ENCODE measurements around the gene NACC2.

Gene NACC2

DNA sequence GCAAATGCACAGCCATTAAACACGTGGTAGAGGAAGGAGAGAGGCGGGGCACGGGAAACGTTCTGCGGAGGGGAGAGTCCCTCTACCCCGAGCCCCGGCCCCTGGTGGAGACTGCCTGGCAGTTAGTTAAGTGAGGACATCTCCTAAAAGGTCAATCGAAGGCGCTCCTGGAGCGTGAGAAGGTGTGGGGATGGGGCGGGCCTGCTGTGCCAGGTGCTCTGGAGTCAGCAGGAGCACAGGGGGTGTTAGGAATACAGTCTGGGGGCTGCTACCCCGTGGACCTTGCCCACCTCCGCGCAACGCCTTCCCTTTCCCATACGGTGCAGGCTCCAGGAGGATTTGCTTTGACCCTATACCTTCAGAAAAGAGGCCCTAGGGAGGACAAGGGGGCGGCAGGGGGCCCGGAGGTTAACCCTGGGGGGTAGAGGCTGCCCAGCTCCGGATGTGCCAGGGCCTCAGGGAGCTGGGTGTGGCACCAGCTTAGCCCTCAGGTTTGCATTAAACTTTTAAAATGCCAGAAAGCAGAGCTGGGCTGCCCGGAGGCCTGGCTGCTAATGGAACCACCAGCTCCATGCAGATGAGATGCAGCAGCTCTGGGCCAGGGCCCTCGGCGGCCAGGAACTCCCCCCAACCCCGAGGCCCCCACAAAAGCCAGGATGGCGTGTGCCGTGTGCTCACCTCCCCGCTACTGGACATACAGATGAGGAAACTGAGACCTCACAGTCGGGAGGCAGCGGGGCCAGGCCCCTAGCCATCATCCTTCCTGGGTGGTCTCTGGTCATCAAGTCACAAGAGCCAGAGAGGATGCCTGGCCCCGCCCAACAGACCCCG, 39.2 kb downstream of the NACC2 start:
- no peak for DNase-seq (ENCODE audit: low read depth)

DNA sequence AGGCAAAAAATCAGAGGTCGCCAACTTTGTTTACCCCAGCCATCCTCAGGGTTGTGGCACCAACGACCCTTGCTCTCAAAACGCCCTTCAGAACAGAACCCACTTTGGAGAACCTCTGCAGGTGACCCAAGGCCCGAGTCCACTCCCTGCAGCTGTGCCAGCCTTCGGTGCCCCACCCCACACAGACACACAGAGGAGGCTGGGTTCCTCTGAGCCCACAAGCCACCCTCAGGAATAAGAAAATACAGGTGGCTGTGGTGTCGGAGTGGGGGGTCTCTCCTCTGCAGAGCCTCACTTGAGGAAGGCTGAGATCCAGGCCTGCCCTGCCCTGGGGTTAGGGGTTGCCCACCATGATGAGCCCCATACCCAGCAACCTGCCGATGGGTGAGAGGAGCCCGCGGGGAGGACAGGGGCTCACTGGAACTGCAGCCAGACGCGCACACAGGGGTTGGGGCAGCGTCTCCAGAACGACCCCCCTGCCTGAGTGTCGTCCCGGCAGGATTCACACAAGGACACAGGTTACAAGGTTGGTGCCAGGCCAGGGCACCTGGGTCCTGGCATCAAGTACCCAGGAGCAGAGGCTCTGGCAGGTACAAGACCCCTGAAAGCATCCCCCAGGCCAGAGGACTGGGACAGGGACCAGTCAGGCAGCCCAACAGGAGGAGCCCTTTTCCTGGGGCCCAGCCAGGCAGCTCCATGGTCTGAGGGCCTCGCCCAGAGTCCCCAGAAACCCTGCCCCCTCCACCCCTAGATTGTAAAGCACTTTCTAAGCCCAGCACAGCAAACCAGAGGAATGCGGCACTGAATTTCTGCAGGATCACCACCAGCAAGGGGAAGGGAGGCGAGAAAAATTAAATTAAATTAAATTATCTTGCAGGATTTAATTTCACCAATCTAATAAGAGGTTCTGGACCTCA, 40.0 kb downstream of the NACC2 start:
- no peak for DNase-seq (ENCODE audit: low read depth)

DNA sequence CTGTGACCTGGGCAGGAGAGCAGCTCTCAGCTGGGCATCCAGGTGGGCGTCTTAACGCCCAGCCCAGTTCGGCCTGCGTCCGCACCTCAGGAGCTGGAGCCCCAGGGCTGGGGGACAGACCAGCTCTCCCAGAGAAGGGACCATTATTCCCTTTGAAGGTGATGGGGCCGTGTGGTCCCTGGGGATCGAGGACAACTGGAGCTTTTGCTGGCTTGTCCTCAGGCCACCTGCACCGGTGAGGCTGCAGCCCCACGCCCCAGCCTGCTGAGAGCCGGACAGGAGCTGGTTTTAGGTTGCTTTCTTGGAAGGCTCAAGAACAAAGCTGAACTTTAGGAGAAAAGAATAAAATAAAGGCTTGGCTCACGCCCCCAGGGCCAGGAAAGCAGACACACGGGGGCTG, 40.9 kb downstream of the NACC2 start:
- DNase-seq (ENCODE audit: low read depth): no peak

DNA sequence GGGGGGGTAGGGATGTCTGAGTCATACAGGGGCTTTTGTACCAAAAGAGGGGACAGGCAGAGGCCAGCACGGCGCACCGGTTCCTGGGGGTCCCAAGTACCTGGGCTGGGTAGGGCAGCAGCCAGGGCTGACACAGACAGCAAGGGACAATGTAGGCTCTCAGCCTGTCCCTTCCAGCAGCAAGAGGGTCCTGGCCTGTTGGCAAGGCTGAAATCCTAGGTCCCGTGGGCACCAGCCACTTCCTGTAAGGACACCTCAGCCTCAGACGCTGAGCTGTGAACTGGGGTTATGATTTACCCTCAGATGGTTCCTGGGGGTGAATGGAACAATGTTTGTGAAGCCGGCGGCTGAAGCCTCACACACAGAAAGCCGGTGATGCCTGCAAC, 41.3 kb downstream of the NACC2 start:
- no peak for DNase-seq (ENCODE audit: low read depth)

DNA sequence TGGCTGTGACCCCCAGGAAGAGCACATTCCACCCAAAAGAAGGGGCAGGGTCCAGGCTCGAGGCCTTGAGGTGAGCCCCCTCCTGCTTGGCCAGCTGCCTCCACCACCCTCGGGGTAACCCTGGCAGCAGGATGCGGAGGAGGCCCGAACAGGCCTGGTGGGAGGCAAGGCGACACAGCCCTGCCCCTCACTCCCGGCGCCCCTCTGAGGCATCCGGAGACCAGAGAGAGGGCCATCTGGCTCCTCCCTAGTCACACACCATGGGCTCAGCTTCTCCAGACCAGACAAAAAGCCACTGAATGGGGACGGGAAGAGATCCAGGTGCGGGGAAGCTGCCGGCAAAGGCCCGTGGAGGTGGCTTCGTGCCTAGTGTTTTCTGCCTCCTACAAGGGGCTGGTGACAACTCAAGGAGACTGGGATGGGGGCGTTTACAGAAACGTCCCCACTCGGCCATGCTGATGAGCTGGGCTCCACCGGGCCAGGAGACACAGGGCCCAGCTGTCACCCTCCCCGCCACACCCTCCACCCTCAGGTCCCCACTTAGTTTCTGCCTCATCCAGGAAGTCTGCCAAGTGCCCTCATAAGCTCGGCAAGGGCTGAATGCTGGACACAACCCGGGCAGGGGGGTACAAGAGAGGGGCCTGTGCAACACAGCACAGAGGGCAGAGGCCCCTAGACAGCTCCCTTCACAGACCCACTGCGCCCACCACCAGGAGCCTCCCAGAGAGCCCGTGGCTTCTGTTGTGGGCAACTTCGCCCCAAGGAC, 41.9 kb downstream of the NACC2 start:
- DNase-seq (ENCODE audit: low read depth): no peak

DNA sequence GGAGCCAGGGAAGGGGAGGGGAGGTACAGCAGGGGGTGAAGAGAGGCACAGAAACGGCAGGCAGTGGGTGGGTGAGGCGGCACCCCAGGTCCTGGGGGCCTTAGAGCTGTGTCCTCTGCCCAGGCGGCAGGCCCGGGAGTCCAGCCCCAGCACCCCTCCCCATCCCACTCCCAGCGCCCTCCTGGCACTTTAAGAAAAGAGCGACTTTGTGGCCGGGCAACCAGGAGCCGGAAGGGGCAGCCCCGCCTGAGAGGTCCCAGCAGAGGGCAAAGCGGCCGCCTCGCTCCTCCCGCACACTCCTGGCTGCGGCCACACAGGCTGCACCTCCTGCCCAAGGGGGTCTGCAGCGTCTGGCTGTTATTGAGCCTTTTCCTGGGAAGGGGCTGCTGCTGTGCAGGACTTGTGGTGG, 42.6 kb downstream of the NACC2 start:
- DNase-seq (ENCODE audit: low read depth): no peak

DNA sequence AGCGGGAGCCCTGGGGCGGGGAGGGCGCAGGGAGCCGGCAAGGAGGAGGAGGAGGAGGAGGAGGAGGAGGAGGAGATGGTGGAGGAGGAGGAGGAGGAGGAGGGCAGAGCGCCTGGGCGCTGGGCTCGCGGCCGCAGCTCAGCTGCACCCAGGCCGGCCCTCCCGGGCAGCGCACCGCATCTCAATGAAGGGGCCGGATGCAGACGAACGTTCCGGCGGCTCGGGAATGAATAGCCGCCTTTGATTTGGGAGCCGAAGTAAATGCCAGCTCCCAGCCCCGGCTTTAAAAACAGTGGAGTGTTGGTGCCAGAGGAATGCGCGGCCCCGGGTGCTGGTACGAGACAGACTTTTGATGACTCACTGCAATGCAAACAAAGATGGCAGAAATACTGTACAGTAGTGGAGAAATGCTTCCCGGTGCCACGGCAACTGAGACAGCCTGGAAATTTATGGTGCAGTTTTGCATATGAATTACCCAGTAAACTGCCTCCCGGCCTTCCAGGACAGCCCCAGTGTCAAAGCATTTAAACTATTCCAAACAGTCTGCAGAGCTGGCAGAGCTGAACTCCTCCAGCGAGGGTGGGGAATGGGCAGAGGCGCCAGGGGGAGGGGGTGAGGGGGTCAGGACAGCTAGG, 43.1 kb downstream of the NACC2 start:
- DNase-seq (ENCODE audit: low read depth): peak; percentile 86

DNA sequence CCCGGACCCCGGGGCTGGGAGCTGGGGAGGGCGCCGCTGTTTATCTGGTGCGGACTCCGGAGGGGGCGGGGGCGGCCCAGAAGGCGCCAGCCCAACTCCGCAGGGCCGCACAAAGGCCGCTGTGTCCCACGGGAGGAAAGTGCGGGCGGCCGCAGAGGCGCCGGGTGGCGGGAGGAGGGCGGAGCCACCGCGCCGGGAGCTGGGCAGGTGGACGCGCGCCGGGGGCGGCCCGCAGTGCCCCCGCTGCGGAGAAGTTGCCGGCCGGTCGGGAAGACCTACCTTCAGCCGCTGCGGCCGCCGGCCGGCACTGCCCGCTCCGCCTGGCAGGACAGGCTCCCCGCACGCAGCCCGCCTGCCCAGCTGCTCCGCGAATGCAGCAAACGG, 43.6 kb downstream of the NACC2 start:
- DNase-seq (ENCODE audit: low read depth): no peak

DNA sequence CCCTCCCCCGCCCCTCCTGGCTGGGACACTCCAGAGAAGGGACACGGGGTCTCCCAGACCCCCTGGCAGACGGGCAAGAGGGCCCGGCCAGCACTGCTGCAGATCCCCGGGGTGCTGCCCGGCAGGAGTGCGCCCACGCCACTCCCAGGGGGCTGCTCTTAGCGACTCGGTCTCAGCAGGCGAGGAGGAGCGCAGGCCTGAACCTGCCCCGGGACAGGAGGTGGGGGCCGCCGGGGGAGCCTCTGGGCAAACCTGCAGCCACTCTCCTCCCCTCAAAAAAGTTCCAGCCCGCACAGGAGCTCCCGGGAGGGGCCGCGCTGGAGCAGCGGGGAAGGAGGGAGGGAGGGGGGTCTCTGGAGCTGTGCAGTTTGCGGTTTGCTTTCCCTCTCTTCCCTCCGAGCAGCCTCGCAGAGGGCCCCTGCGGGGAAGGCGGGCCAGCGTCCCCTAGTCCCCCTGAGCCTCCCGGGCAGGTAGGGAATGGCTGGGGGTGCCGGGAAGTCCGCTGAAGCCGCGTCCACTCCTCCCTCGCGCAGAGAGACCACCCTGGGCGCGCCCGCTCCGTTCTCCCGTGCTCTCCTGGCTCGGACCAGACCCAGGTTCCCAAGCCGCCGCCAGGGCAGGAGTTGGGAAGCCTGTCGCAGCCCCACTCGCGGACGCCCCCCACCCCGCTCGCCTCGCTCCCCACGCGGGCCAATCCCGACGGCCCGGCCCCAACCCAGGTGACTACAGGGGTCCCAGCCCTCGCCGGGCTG, 44.2 kb downstream of the NACC2 start:
- DNase-seq (ENCODE audit: low read depth): no peak

DNA sequence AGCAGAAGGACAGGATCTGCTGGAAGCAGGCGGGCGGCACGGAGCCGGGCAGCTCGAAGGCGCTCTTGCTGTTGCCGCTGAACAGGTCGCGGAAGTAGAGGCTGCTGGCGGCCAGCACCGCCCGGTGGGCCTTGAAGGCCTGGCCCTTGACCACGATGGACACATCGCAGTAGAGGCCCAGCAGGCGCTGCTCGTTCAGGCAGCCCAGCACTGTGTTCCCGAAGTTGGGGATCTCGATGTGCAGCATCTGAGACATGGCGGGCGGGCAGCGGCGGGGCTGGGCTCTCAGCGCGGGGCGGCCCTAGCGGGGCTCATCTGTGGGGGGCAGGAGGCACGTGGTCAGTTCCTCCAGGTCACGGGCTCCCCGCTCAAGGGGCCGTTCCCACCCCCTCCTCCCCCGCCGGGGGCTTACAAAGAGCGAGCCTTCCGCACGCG, 44.8 kb downstream of the NACC2 start:
- no peak for DNase-seq (ENCODE audit: low read depth)

DNA sequence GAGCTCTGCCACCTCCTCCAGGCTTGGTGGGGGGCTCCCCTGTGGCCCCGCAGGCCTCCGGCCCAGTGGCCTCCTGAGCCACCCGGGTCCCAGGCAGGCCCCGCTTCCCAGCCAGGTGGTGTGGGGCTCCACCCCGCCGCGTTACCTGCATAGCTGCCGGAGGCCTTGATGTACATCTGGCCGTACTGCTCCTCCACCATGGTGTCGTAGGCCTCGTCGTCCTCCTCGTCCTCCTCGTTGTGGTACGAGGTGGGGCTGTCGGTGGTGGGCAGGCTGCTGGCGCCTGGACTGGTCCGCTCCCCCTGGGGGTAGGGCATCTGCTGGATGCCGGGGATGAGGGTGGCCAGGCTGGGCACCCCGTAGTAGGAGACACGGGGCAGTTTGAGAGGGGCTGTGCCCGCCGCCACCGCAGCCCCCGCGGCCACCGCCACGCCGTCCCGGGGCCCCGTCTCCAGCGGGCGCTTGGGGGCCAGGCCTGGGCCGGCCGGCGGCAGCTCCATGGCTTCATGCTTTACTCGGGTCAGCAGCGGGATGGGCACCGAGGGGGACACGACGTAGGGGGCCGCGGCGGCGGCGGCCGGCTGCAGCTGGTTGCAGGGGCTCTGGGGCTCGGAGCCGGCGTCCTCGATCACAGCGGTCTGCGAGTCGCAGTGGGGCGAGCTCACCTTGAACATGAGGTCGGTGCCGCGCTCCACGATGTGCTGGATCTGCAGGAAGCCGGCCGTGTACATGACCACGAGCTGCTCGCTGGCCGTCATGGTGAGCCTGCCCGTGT, 45.4 kb downstream of the NACC2 start:
- no peak for DNase-seq (ENCODE audit: low read depth)

DNA sequence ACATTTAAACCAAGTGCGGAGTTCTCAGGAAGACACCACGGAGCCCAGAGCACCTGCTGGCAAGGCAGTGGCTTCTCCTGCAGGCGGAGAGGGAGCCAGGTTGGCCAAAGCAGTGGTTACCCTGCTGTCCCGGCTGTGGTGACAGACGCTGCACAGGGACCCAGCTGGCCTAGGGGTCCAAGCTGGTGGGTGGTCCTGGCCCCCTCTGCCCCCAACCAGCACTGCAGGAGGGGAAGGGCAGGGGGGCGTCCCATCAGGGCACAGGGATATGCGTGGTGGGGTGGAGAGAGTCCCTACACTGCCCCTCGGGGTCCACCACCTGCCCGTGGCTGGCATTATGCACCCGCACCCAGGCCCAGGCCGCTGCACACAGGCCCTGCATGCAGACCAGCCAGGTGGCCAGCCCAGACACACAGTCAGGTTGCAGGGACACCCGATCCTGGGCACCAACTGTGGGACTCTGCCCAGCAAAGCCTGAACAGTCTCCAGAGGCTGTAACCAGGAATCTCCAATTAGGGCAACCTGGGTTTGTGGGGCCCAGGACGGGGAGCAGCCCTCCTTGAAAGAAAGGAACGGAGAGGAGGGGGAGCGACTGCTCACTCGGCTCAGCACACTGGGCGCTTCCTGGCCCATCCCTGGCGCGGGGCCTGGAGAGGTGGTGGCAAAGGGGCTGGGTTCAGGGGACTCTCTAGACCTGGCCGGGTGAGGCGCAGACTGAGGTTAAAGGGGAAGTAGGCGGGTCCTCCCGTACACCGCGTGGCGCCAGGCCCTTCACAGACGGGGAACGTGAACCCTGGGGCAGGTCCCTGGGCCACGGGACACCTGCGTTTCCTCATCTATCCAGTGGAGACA, 46.3 kb downstream of the NACC2 start:
- no peak for DNase-seq (ENCODE audit: low read depth)

DNA sequence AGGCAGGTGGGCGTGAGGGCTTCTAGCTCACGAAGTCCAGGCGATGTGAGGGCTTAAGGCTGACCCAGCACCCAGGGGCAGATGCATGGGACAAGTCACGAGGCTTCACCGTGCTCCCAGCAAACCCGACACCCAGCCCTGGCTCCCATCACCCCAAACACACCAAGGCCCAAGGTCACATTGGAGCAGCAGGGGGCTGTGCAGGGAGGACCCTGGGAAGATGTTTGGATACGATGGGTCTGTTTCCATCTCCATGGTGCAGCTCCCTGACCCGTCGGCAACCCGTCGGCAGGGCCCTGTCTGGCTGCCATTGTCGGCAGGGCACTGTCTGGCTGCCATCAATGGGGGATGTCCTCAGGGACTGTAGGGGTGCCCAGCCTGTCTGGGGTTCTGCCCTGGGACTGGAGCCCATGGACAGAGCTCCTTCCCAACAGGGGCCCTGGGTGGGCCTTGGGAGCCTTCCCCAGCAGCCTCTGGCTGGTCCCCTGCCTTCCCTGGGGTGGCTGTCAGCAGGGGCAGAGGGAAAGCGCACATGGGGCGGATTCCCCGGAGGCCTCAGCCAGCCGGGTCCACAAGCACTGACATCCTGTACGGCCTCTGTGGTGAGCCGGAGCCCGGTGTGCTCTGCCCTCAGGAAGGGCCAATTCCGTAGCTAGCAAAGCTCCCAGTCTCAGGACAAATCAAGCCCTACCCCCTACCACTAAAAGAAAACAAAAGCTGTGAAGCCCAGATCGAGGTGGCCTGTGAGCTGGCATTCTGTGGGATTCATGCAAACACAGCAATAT, 47.1 kb downstream of the NACC2 start:
- DNase-seq (ENCODE audit: low read depth): no peak

DNA sequence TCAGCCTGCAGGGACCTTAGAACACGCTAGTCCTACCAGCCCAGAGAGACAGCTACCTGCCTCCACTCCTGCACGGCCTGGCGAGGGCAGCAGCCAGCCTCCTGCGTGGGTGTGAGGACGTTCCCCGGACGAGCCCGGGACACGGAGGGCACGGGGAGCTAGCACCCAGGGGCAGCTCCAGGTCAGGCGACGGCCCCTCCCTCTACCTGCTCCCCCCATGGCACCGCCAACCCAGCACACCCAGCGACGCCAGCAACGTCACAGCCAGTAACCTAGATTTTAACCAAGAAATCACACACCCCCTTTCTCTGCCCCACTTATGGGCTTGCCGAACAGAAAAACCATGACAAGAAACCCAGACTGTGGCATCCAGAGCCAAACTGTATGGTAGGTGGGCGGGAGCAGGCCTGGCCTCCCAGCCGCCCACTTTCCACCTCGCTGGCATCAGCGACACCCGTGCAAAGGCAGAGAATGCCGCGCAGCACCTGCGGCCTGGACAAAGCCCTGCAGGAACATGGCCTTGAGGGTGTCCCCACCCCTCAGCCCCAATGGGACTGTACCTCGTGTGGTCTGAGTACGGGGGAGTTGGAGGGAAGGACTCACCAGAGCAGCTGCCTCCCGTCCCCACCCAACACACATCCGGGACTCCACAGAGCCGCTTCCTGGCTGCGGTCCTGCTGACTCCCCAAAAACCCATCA, 47.9 kb downstream of the NACC2 start:
- DNase-seq (ENCODE audit: low read depth): no peak

DNA sequence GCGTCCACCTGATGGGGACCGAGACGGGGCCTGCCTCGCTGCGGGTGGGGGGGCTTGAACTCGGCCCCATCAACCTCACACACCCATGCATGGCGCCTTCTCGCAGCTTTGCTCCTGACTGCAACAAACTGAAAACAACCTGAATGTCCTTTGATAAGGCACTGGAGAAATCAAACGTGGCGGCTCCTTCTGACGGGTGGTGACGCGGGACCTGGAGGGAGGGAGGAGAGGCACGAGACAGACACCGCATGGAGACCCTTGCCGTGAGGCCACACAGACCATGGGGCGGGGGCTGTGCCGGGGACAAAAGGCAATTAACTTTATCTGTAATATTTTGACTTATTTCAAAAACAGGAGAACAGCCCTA, 48.6 kb downstream of the NACC2 start:
- no peak for DNase-seq (ENCODE audit: low read depth)

DNA sequence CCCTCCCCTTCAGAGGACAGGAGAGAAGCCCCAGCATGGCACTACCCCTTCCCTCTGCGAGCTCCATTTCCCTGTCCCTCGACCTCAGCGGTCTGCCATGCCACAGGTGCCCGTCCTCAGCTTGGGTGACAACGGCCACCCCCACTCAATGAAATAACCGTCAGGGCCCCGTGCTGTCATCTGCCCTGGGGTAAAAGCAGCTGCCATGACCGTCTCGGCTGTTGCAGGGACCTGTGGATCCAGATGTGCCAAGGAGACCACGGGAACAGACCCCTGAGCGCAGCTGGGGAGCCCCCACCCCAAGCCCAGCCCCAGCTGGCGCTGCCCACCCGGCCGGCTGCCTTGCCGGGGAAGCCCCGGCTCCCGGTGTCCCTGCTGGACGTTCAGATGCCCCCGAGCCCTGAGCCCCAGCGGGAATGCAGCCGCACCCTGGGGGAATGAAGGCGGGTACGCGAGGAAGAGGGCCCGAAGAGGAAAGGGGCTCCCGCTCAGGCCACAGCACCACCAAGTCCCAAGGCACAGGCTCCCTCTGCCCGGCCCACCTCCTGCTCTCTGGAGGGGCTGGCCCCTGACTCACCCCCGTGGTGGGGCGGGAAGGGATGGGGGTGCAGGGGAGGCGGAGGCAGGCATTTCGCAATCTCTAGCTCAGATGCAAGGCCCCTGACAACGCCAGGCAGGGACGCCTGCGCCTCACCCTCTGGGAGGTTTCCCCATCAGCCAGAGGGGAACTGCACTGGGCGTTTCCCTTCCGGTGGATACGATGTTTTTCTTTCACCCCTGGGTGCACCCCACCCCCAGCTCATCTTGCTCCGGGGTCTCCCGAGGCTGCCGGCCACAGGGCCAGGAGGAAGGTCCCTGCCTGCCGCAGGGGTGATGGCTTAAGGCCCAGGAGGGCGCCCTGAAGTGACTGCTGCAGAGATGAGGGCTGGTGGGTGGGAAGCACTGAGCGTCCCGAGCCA, 49.2 kb downstream of the NACC2 start:
- DNase-seq (ENCODE audit: low read depth): no peak
